Liver (tissue), 9 donors: ENCODE results near the gene GUCA1C. TPM values are rescaled to one million over a fixed set of nuclear protein-coding genes. Genes with fewer than 3 reads are reported as not detected.

Experiments used
- DNase-seq: peaks from one replicate; pipeline ENCODE4 v3.0.0-alpha.2; 2017; ENCODE audit warnings: low spot score
- H3K27ac ChIP-seq, 2 donors: one replicate each; pipeline ENCODE4 v1.7.0; 2013; ENCODE audit warnings: inconsistent platforms in 2 of 2, low read length in 2 of 2, control low read depth in 1 of 2, low read depth in 1 of 2, mild to moderate bottlenecking in 1 of 2
- H3K27me3 ChIP-seq, 4 donors: one replicate each; pipeline versions ENCODE4 v1.6.1 to v1.7.0; 2013; ENCODE audit warnings: low read length in 3 of 4, inconsistent platforms in 1 of 4, mild to moderate bottlenecking in 1 of 4, moderate library complexity in 1 of 4; ENCODE audit not compliant: control insufficient read depth in 4 of 4, insufficient read depth in 4 of 4
- H3K36me3 ChIP-seq, 4 donors: one replicate each; pipeline versions ENCODE4 v1.6.1 to v1.7.0; 2013; ENCODE audit warnings: low read length in 3 of 4, mild to moderate bottlenecking in 3 of 4, low read depth in 1 of 4, moderate library complexity in 1 of 4; ENCODE audit not compliant: control insufficient read depth in 4 of 4, insufficient read depth in 3 of 4
- H3K4me1 ChIP-seq, 4 donors: one replicate each; pipeline versions ENCODE4 v1.6.1 to v1.7.0; 2013; ENCODE audit warnings: low read length in 3 of 4, mild to moderate bottlenecking in 3 of 4, moderate library complexity in 1 of 4; ENCODE audit not compliant: control insufficient read depth in 4 of 4, insufficient read depth in 4 of 4
- H3K4me3 ChIP-seq, 3 donors: one replicate each; pipeline versions ENCODE4 v1.6.1 to v1.7.0; 2013; ENCODE audit warnings: low read length in 3 of 3, control low read depth in 1 of 3, low read depth in 1 of 3, mild to moderate bottlenecking in 1 of 3
- H3K9ac ChIP-seq, 2 donors: one replicate each; pipeline ENCODE4 v1.7.0; 2013; ENCODE audit warnings: low read length in 2 of 2, mild to moderate bottlenecking in 2 of 2, moderate library complexity in 2 of 2, control low read depth in 1 of 2, low read depth in 1 of 2
- H3K9me3 ChIP-seq, 4 donors: one replicate each; pipeline versions ENCODE4 v1.6.1 to v1.7.0; 2013; ENCODE audit warnings: low read length in 3 of 4; ENCODE audit not compliant: control insufficient read depth in 4 of 4
- ATF3 ChIP-seq: IDR thresholded peaks from 2 replicates; pipeline ENCODE4 v1.6.1; 2016; ENCODE audit warnings: antibody characterized with exemption
- EGR1 ChIP-seq, 2 donors: IDR thresholded peaks; 2 replicates each; pipeline ENCODE4 v1.6.1; 2016 to 2018; ENCODE audit warnings: antibody characterized with exemption in 2 of 2, low read depth in 2 of 2
- FOXA1 ChIP-seq: IDR thresholded peaks from 2 replicates; pipeline ENCODE4 v1.6.1; 2016; ENCODE audit warnings: antibody characterized with exemption
- FOXA2 ChIP-seq: IDR thresholded peaks from 2 replicates; pipeline ENCODE4 v1.6.1; 2016; ENCODE audit warnings: antibody characterized with exemption
- GABPA ChIP-seq, 2 donors: IDR thresholded peaks in 1 of 2; conservative IDR thresholded peaks in 1 of 2; 2 replicates each; pipeline ENCODE4 v1.6.1; 2016; ENCODE audit warnings: antibody characterized with exemption in 2 of 2, mild to moderate bottlenecking in 1 of 2, moderate library complexity in 1 of 2
- HNF4A ChIP-seq, 2 donors: conservative IDR thresholded peaks; 2 replicates each; pipeline ENCODE4 v1.6.1; 2016; ENCODE audit warnings: antibody characterized with exemption in 2 of 2, mild to moderate bottlenecking in 2 of 2
- HNF4G ChIP-seq: IDR thresholded peaks from 2 replicates; pipeline ENCODE4 v1.6.1; 2016; ENCODE audit warnings: antibody characterized with exemption
- JUND ChIP-seq, 2 donors: IDR thresholded peaks; 2 replicates each; pipeline ENCODE4 v1.6.1; 2016; ENCODE audit warnings: antibody characterized with exemption in 2 of 2
- MAX ChIP-seq: IDR thresholded peaks from 2 replicates; pipeline ENCODE4 v1.6.1; 2016; ENCODE audit warnings: antibody characterized with exemption
- NR2F2 ChIP-seq: IDR thresholded peaks from 2 replicates; pipeline ENCODE4 v1.6.1; 2016; ENCODE audit warnings: antibody characterized with exemption
- RAD21 ChIP-seq, 2 donors: IDR thresholded peaks; 2 replicates each; pipeline ENCODE4 v1.6.1; 2016; ENCODE audit warnings: antibody characterized with exemption in 2 of 2, mild to moderate bottlenecking in 2 of 2
- REST ChIP-seq: IDR thresholded peaks from 2 replicates; pipeline ENCODE4 v1.6.1; 2016; ENCODE audit warnings: antibody characterized with exemption, mild to moderate bottlenecking
- RXRA ChIP-seq, 2 donors: IDR thresholded peaks; 2 replicates each; pipeline ENCODE4 v1.6.1; 2017 to 2018; ENCODE audit warnings: antibody characterized with exemption in 2 of 2, mild to moderate bottlenecking in 1 of 2
- SP1 ChIP-seq: IDR thresholded peaks from 2 replicates; pipeline ENCODE4 v1.6.1; 2018; ENCODE audit warnings: antibody characterized with exemption, mild to moderate bottlenecking
- TAF1 ChIP-seq: conservative IDR thresholded peaks from 2 replicates; pipeline ENCODE4 v1.6.1; 2016; ENCODE audit warnings: antibody characterized with exemption, mild to moderate bottlenecking
- YY1 ChIP-seq: IDR thresholded peaks from 2 replicates; pipeline ENCODE4 v1.6.1; 2016; ENCODE audit warnings: antibody characterized with exemption, mild to moderate bottlenecking
- ZBTB33 ChIP-seq: IDR thresholded peaks from 2 replicates; pipeline ENCODE4 v1.6.1; 2016; ENCODE audit warnings: antibody characterized with exemption
- WGBS: extraction: QIAGEN DNeasy Blood & Tissue Kit; methylation state at CpG from one replicate; pipeline ENCODE4 v1.1.7; 2013; 5-methylcytosine and 5-hydroxymethylcytosine counted together
- polyA plus RNA-seq, 2 donors: library from polyadenylated mRNA; stranded (reverse) in 1 of 2; unstranded in 1 of 2; fragments of 200-250 nt in 1 of 2; fragments of >200 nt in 1 of 2; fragmentation: Nextera tagmentation in 1 of 2; extraction: Ambion mirVana in 1 of 2; gene quantifications; one replicate each; pipeline versions ENCODE4 v1.2.1 to v1.2.3, GENCODE V29; 2013 to 2015
- total RNA-seq, 2 donors: library from RNA; depleted of rRNA; stranded (reverse); fragments of >200 nt; gene quantifications; one replicate each; pipeline ENCODE4 v1.2.3, GENCODE V29; 2014
- TF ChIP-seq, protein P1 (sequence below): fragments of 150-350 bp; IDR thresholded peaks from 2 replicates; pipeline ENCODE4 v1.5.1; 2017; ENCODE audit warnings: improper control_type of control experiment, low read depth, low read length; ENCODE audit not compliant: missing input control
- donor health status: healthy.
- donor health status: healthy.
- donor health status: healthy.
- donor health status: healthy.
- donor health status: healthy.

The GUCA1C gene
- total and polyA plus RNA-seq, 4 donors, result not detected

DNA sequence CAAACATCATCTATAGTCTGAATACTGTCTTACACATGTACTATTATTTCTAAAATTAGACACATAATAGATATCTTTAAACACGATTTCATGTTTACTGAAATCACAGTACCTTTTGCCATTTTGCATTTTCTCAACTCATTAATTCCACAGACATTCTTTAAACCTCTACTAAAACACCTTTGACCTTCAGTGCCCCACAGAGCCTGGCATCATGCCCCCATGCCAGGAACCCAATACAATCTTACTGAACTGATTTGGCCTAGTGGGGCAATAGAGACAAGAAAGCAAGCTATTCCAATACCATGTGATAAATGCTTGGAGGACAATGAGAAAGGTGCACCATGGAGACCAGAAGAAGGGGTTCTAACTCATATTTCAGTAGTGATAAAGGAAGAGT lies 19.3 kb upstream of the GUCA1C start:
- H3K27me3 ChIP-seq, result no peaks in the 10 kb centered on the region
- DNase-seq, result no peak
- no peak overlapping the region for H3K4me3 ChIP-seq
- no peak overlapping the region for H3K27ac ChIP-seq
- TF ChIP-seq EGR1 (IDR thresholded peaks at IDR 0.05; ENCODE audit: low read depth in 2 of 2) (no peak), JUND (IDR thresholded peaks at IDR 0.05) (no peak), HNF4A (conservative IDR thresholded peaks at IDR 0.05) (no peak), HNF4G (no peak), FOXA1 (no peak), YY1 (no peak), RAD21 (IDR thresholded peaks at IDR 0.05) (no peak), GABPA (IDR thresholded peaks at IDR 0.05 in 1 of 2, conservative IDR thresholded peaks at IDR 0.05 in 1 of 2) (no peak), TAF1 (no peak), ATF3 (no peak), RXRA (IDR thresholded peaks at IDR 0.05) (no peak), FOXA2 (no peak), ZBTB33 (no peak)
- TF ChIP-seq, protein P1, sequence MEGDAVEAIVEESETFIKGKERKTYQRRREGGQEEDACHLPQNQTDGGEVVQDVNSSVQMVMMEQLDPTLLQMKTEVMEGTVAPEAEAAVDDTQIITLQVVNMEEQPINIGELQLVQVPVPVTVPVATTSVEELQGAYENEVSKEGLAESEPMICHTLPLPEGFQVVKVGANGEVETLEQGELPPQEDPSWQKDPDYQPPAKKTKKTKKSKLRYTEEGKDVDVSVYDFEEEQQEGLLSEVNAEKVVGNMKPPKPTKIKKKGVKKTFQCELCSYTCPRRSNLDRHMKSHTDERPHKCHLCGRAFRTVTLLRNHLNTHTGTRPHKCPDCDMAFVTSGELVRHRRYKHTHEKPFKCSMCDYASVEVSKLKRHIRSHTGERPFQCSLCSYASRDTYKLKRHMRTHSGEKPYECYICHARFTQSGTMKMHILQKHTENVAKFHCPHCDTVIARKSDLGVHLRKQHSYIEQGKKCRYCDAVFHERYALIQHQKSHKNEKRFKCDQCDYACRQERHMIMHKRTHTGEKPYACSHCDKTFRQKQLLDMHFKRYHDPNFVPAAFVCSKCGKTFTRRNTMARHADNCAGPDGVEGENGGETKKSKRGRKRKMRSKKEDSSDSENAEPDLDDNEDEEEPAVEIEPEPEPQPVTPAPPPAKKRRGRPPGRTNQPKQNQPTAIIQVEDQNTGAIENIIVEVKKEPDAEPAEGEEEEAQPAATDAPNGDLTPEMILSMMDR, result no peak
- 67% methylated on average over 1 of the region's 1 CpG for WGBS
- no peaks in the 10 kb centered on the region for H3K4me1 ChIP-seq
- no peaks in the 10 kb centered on the region for H3K9me3 ChIP-seq
- no peaks in the 10 kb centered on the region for H3K36me3 ChIP-seq
- no peak overlapping the region for H3K9ac ChIP-seq

- H3K9me3 ChIP-seq, result no peaks in the 10 kb centered on the region
- H3K4me3 ChIP-seq, result no peak overlapping the region
- no peaks in the 10 kb centered on the region for H3K36me3 ChIP-seq
- 72% methylated on average over 3 of the region's 3 CpGs for WGBS
- no peaks in the 10 kb centered on the region for H3K27me3 ChIP-seq
- H3K4me1 ChIP-seq, result no peaks in the 10 kb centered on the region
- DNase-seq, result no peak
- TF ChIP-seq ZBTB33, result no peak
- no peak for TF ChIP-seq HNF4A (conservative IDR thresholded peaks at IDR 0.05)
- no peak for TF ChIP-seq NR2F2
- no peak for TF ChIP-seq SP1
- TF ChIP-seq MAX, result no peak
- no peak for TF ChIP-seq JUND (IDR thresholded peaks at IDR 0.05)
- no peak for TF ChIP-seq ATF3
- no peak for TF ChIP-seq RXRA (IDR thresholded peaks at IDR 0.05)
- no peak for TF ChIP-seq HNF4G
- TF ChIP-seq GABPA (IDR thresholded peaks at IDR 0.05 in 1 of 2, conservative IDR thresholded peaks at IDR 0.05 in 1 of 2), result no peak
- TF ChIP-seq REST, result no peak
- no peak overlapping the region for H3K9ac ChIP-seq
- H3K27ac ChIP-seq, result no peak overlapping the region
Measured at GRCh38 chr3:108972482-108972881, 18.8 kb upstream of the GUCA1C start.
